Measurements from ENCODE around the gene TFCP2L1. TPM values are rescaled to one million over a fixed set of nuclear protein-coding genes. Genes with fewer than 3 reads are reported as not detected.

The TFCP2L1 gene
- total RNA-seq, 4 donors from 2014 or later: 0.39 to 1.6 (median 0.46) TPM

- Histone ChIP-seq H3K9me3 (no peaks in the 10 kb centered on the region), H3K4me3 (no peak overlapping the region), H3K27ac (replicated peaks in 1 of 4) (no peak overlapping the region), H3K27me3 (no peaks in the 10 kb centered on the region), H3K36me3 (no peaks in the 10 kb centered on the region), H3K4me1 (no peaks in the 10 kb centered on the region)
- no peak for DNase-seq (ENCODE audit: extremely low spot score)
- 89% methylated on average over 1 of the region's 1 CpG for WGBS
- intact Hi-C loops (cut with DNase I): no loop called here
- TF ChIP-seq EP300 (IDR thresholded peaks at IDR 0.05) (no peak), POLR2AphosphoS5 (IDR thresholded peaks at IDR 0.05) (no peak), CTCF (IDR thresholded peaks at IDR 0.05) (no peak), POLR2A (IDR thresholded peaks at IDR 0.05; ENCODE audit: low read depth) (no peak)
Measured at GRCh38 chr2:121220995-121221394, 64.0 kb downstream of the TFCP2L1 start.

- Histone ChIP-seq H3K27me3 (no peaks in the 10 kb centered on the region), H3K4me1 (no peaks in the 10 kb centered on the region), H3K36me3 (no peaks in the 10 kb centered on the region), H3K9me3 (no peaks in the 10 kb centered on the region), H3K4me3 (no peak overlapping the region), H3K27ac (replicated peaks in 1 of 4) (no peak overlapping the region)
- intact Hi-C loops (cut with DNase I): no loop called here
- DNase-seq (ENCODE audit: extremely low spot score): no peak
- TF ChIP-seq POLR2A (IDR thresholded peaks at IDR 0.05; ENCODE audit: low read depth) (no peak), EP300 (IDR thresholded peaks at IDR 0.05) (no peak), CTCF (IDR thresholded peaks at IDR 0.05) (no peak), POLR2AphosphoS5 (IDR thresholded peaks at IDR 0.05) (no peak)
- WGBS: 80% methylated on average over 5 of the region's 5 CpGs
Measured at GRCh38 chr2:121219866-121220265, 65.1 kb downstream of the TFCP2L1 start.

GRCh38 chr2:121218386-121218938, 66.5 kb downstream of the TFCP2L1 start:
- Histone ChIP-seq H3K9me3 (no peaks in the 10 kb centered on the region), H3K27ac (replicated peaks in 1 of 4) (no peak overlapping the region), H3K27me3 (no peaks in the 10 kb centered on the region), H3K36me3 (no peaks in the 10 kb centered on the region), H3K4me1 (no peaks in the 10 kb centered on the region), H3K4me3 (no peak overlapping the region)
- WGBS: 84% methylated on average over 6 of the region's 8 CpGs
- intact Hi-C loops (cut with DNase I): no loop called here
- TF ChIP-seq EP300 (IDR thresholded peaks at IDR 0.05) (no peak), POLR2A (IDR thresholded peaks at IDR 0.05; ENCODE audit: low read depth) (no peak), POLR2AphosphoS5 (IDR thresholded peaks at IDR 0.05) (no peak), CTCF (IDR thresholded peaks at IDR 0.05) (no peak)
- DNase-seq (ENCODE audit: extremely low spot score): no peak

GRCh38 chr2:121217627-121218026, 67.4 kb downstream of the TFCP2L1 start:
- Histone ChIP-seq H3K27me3 (no peaks in the 10 kb centered on the region), H3K4me3 (no peak overlapping the region), H3K4me1 (no peaks in the 10 kb centered on the region), H3K27ac (replicated peaks in 1 of 4) (no peak overlapping the region), H3K9me3 (no peaks in the 10 kb centered on the region), H3K36me3 (no peaks in the 10 kb centered on the region)
- intact Hi-C loops (cut with DNase I): no loop called here
- DNase-seq (ENCODE audit: extremely low spot score): no peak
- 79% methylated on average over 10 of the region's 10 CpGs for WGBS
- no peak for TF ChIP-seq POLR2A (IDR thresholded peaks at IDR 0.05; ENCODE audit: low read depth)
- no peak for TF ChIP-seq POLR2AphosphoS5 (IDR thresholded peaks at IDR 0.05)
- no peak for TF ChIP-seq CTCF (IDR thresholded peaks at IDR 0.05)

GRCh38 chr2:121214296-121214695, 70.7 kb downstream of the TFCP2L1 start:
- Histone ChIP-seq H3K27ac (replicated peaks in 1 of 4) (no peak overlapping the region), H3K36me3 (no peaks in the 10 kb centered on the region), H3K27me3 (no peaks in the 10 kb centered on the region), H3K4me3 (no peak overlapping the region), H3K4me1 (no peaks in the 10 kb centered on the region), H3K9me3 (no peaks in the 10 kb centered on the region)
- WGBS: 92% methylated on average over 10 of the region's 10 CpGs
- no peak for DNase-seq (ENCODE audit: extremely low spot score)
- intact Hi-C loops (cut with DNase I): no loop called here
- TF ChIP-seq POLR2A (IDR thresholded peaks at IDR 0.05; ENCODE audit: low read depth): no peak
- no peak for TF ChIP-seq POLR2AphosphoS5 (IDR thresholded peaks at IDR 0.05)

Measured in esophagus muscularis mucosa (tissue), 4 donors.